HG03457 (cell line): ENCODE results near the gene CREB5.

Experiments
- ATAC-seq: cut with Tn5 transposase; IDR thresholded peaks from one replicate; pipeline ENCODE4 v1.9.1; 2021; ENCODE audit warnings: moderate number of reproducible peaks; ENCODE audit not compliant: unreplicated experiment

CREB5 gene

GRCh38 chr7:28700790-28701203 lies 288.5 kb downstream of the CREB5 start:
- ATAC-seq = no peak

GRCh38 chr7:28701731-28702130 lies 289.4 kb downstream of the CREB5 start:
- no peak for ATAC-seq

GRCh38 chr7:28702171-28702570 lies 289.9 kb downstream of the CREB5 start:
- ATAC-seq = no peak

GRCh38 chr7:28703037-28703765 lies 290.9 kb downstream of the CREB5 start:
- no peak for ATAC-seq

- no peak for ATAC-seq
These were observed 292.4 kb downstream of the CREB5 start for GRCh38 chr7:28704706-28705105.

GRCh38 chr7:28705350-28705749 lies 293.0 kb downstream of the CREB5 start:
- ATAC-seq = peak; percentile 92

- ATAC-seq = no peak
These were observed 294.3 kb downstream of the CREB5 start for GRCh38 chr7:28706584-28706983.

GRCh38 chr7:28707291-28707690 lies 295.0 kb downstream of the CREB5 start:
- ATAC-seq = no peak

- no peak for ATAC-seq
These were observed 296.0 kb downstream of the CREB5 start for GRCh38 chr7:28708033-28708951.

- ATAC-seq = no peak
These were observed 297.4 kb downstream of the CREB5 start for GRCh38 chr7:28709748-28710147.

GRCh38 chr7:28711114-28711513 lies 298.8 kb downstream of the CREB5 start:
- ATAC-seq = no peak

- no peak for ATAC-seq
These were observed 302.3 kb downstream of the CREB5 start for GRCh38 chr7:28714459-28715120.

- ATAC-seq = no peak
These were observed 305.2 kb downstream of the CREB5 start for GRCh38 chr7:28717445-28718054.

GRCh38 chr7:28718055-28718481 lies 305.8 kb downstream of the CREB5 start:
- no peak for ATAC-seq

GRCh38 chr7:28718545-28718944 lies 306.2 kb downstream of the CREB5 start:
- ATAC-seq = no peak

- no peak for ATAC-seq
These were observed 310.4 kb downstream of the CREB5 start for GRCh38 chr7:28722684-28723083.

- ATAC-seq = no peak
These were observed 311.0 kb downstream of the CREB5 start for GRCh38 chr7:28723336-28723735.

GRCh38 chr7:28724563-28724962 lies 312.2 kb downstream of the CREB5 start:
- no peak for ATAC-seq

GRCh38 chr7:28725045-28725642 lies 312.8 kb downstream of the CREB5 start:
- ATAC-seq = no peak

- ATAC-seq = no peak
These were observed 313.6 kb downstream of the CREB5 start for GRCh38 chr7:28725911-28726310.

- no peak for ATAC-seq
These were observed 314.2 kb downstream of the CREB5 start for GRCh38 chr7:28726555-28726954.
